HG03442 (cell line): ENCODE results near the gene PPP1R14B.
A peak's percentile ranks its signal among the peaks of the same experiment; 100 is the strongest.

Source experiments
- ATAC-seq: cut with Tn5 transposase; IDR thresholded peaks from one replicate; pipeline ENCODE4 v1.9.1; 2021; ENCODE audit warnings: mild to moderate bottlenecking, moderate library complexity; ENCODE audit not compliant: unreplicated experiment

Gene PPP1R14B

GRCh38 chr11:64261556-64262080 lies 14.9 kb upstream of the PPP1R14B start:
- no peak for ATAC-seq

GRCh38 chr11:64260147-64260708 lies 13.5 kb upstream of the PPP1R14B start:
- ATAC-seq = no peak

DNA sequence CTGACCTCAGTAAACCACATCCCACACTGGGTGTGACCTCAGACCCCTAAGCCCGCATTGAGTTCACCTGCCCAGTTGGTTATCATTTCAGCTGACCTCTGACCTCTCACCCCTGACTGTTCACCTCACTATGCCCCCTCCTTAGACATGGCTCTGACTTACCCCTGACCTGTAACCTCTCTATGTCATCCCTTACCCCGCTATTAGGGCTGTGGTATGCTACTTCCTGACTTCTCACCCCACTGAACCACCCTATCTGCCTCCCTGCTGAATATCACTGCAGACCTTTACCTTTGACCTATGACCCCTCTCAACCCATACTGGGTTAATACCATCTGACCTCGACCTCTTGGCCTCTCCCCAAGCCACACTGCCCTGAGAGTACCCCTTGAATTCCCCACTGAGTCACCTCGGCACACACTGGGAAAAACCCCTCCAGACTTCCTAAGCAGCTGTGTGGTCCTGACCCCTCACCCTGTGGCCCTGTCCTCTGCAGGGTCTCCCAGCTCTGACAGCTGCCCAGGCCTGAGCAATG lies 12.9 kb upstream of the PPP1R14B start:
- ATAC-seq = no peak

DNA sequence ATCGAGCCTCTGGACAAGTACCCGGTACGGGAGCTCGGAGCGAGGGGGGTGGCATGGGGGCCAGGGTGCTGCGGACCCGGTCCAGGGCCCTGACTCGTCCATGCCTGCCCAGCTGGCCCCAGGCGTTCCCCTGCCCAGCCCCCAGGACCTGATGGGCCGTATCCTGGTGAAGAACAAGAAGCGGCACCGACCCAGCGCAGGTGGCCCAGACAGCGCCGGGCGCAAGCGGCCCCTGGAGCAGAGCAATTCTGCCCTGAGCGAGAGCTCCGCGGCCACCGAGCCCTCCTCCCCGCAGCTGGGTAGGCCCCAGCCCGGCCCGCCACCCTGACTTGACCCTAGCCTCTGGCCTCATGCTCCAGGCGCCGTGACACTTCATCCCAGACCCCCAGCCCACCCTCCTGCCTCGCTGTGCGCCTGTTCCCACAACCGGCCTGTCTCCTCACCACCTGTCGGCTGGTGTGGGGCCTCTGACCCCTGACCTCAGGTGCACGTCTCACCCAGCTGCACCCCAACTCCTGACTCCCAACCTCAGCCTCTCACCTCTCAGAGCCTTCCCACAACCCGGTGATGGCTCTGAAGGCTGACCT lies 12.3 kb upstream of the PPP1R14B start:
- no peak for ATAC-seq

GRCh38 chr11:64258356-64258755 lies 11.6 kb upstream of the PPP1R14B start:
- no peak for ATAC-seq

DNA sequence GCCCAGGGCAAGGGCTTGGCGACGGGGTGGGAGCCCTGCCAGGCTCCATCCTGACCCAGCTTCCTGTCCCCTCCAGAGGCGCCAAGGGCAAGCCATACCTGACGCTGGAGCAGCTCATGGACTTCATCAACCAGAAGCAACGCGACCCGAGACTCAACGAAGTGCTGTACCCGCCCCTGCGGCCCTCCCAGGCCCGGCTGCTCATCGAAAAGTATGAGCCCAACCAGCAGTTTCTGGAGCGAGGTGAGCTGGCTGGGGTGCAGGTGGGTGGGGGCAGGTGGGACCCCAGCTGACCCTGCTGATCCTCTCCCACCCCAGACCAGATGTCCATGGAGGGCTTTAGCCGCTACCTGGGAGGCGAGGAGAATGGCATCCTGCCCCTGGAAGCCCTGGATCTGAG lies 9.6 kb upstream of the PPP1R14B start:
- ATAC-seq = no peak

GRCh38 chr11:64255135-64256128 lies 8.7 kb upstream of the PPP1R14B start:
- no peak for ATAC-seq

GRCh38 chr11:64254326-64254725 lies 7.6 kb upstream of the PPP1R14B start:
- ATAC-seq = no peak

- ATAC-seq = no peak
Measured at GRCh38 chr11:64253481-64253880, 6.7 kb upstream of the PPP1R14B start.

DNA sequence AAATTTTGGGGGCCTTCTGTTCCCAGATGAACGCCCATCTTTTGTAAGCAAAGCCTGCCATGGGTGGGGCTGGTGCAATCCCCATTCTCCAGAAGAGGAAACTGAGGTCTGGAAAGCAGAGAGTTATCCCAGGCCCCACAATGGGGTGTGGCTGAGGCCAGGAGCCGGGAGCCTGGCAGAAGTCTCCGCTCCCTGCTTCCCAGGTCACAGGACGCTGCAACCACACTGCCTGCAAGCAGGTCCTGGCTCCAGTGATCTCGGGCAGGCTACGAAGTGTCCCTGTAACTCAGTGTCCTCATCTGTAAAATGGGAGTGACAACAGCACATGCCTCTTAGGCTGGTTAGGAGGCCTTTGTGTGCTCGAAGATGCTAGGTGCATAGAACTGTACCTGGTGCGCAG lies 6.3 kb upstream of the PPP1R14B start:
- no peak for ATAC-seq

- ATAC-seq = no peak
Measured at GRCh38 chr11:64252003-64252872, 5.5 kb upstream of the PPP1R14B start.

DNA sequence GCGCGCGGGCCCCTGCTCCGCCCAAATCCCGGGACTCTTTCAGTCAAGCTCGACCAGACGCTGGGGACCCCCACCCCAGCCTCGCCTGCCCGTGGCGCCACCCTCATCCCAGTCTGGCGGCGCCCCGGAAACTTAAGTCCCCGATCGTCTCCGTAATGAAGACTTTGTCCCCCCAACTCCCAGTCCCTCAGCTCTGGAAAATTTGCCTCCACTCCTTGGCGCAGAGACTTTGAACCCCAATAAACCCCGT lies 4.9 kb upstream of the PPP1R14B start:
- ATAC-seq = no peak

DNA sequence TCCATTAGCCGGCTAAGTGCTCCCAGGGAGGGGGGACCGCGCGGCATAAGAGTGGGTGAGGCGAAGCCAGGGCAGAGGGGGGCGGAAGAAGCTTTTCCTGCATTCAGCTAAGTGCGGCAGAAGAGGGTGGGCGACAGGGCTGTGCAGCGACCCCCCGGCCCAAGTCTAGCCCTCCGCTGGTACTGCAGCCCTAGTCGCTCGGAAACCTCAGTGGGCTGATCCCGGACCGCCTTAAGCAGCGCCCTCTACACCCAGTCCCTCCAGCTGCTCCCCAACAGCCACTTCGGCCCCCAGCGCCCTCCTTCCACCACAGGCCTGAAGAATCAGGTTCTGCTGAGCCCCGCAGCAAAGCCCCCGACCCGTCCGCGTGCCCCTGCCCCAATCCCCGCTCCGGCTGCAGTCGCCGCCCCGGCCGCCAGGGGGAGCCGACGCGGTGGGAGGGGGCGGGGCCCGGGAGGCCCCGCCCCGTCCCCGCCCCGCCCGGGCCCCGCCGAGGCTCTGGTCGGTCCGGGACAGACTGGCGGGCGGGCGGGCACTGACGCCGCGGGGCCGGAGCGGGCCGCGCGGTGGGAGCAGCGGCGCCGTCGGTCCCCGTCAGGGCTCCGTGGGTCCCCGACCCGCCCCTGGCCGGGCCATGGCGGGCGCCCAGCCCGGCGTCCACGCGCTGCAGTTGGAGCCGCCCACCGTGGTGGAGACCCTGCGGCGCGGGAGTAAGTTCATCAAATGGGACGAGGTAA lies 4.4 kb upstream of the PPP1R14B start, which contains the start of gene PLCB3:
TSS of gene PLCB3 (plus strand) at position 515 of the 737 bp plus-strand sequence. CDS start at position 635, 120 bp downstream.
- ATAC-seq = peak; percentile 48

- no peak for ATAC-seq
Measured at GRCh38 chr11:64250415-64251015, 3.8 kb upstream of the PPP1R14B start.

DNA sequence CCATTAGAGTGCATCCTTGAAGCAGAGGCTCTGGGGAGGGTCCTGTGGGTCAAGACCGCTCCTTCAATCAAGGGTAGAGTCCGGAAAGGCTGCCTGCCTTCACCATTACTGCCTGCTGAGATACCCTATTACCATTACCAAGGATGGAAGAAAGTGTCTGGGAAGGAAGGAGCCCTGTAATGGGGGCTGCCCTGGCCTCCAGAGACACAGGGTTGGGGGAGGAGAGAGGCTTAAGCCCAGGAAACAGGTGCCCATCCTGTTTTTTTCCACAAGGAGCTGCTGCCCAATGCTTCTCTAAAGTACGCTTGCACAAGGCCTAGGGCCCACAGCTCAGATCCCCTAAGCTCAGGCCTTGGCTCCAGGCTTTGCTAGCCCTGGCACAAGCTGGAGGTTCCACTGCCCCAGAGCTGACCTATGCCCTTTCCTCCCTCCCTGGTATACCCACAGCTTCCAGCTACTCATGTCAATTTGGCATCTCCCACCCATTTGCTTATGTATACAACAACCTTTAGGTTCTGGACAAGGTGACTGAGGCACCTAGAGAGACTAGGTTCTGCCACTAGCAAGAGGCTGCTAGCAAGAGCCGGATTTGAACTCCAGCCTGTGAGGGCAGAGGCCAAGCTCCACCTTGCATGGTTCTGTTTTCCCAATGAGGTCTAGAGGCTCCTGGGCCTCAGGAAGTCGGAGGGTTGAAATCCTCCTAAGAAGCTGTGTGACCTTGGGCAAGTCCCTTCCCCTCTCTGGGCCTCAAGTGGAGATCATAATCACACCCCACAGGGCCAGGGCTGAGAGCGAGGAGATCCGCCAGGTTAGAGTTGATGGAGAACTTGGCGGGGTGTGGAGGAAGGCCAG lies 3.0 kb upstream of the PPP1R14B start:
- ATAC-seq = no peak

GRCh38 chr11:64249038-64249437 lies 2.3 kb upstream of the PPP1R14B start:
- no peak for ATAC-seq

DNA sequence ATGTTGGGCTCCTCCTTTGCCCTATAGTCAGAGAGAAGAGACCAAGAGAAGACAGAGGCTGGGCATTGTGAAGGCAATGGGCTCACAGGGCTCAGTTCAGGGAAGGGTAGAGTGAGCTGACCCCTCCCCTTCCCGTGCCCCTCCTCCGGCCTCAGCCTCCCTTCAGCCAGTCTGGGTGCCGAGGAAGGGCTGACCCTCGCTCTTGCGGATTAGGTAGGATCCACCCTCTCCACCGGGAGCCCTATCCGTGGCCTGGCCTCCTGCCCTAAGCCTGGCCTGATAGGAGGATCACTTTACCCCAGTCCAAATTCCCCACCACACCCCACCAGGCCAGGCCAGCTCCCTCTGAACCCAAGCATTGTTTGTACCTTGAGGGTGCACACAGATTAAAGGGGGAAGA lies 1.8 kb upstream of the PPP1R14B start:
- no peak for ATAC-seq

DNA sequence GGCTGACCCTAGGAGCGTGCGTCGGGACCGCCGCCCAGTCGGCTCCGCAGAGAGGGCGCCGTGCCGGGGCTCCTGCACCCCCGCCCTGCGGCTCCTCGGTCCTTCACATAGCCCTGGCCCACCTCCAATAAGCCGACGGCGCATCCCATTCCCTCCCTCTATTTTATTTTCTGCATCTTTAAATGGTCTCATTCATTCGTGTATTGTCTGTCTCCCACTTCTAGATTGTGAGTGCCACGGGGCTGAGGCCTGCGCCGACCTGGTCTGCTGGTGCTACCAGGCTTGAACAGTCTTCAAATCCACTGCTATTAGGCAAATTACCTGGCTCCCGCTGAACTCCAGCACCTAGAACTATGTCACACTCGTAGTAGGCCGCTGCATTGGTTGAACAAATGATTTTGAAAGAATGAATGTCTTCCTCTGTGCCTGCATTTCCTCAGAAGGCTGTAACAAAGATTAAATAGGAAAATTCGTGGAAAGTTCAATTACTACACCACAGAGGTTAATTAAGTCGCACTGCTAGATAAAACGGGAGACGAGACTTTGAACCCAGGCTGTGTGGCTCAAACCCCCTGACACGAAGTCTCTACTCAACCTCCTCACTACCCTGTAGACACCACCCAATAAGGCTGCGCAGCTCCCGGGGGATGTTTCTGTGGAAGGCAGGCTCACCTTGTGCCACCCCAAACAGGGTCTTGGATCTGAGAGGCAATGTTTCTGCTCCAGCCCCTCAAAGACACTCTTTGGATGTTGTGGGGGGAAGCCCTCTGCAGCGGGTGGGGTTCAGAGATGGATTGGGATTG lies 1.2 kb upstream of the PPP1R14B start:
- ATAC-seq = no peak
